ENCODE measurements around the gene SPCS1.
A peak's percentile ranks its signal among the peaks of the same experiment; 100 is the strongest.

Gene SPCS1

GRCh38 chr3:52682016-52682415, 23.9 kb upstream of the SPCS1 start:
- peak overlapping the region; percentile 40 for H3K27ac ChIP-seq (ENCODE audit: low read length)
- no peak overlapping the region for H3K4me3 ChIP-seq (ENCODE audit: low read depth in 1 of 2, low read length in 2 of 2)
- H3K36me3 ChIP-seq (ENCODE audit: control insufficient read depth in 1 of 2, insufficient read depth in 2 of 2, low read length in 2 of 2), result peaks cover 27 to 30% of the 10 kb centered on the region in 2 donors
- H3K27me3 ChIP-seq (ENCODE audit: low read depth, low read length), result no peaks in the 10 kb centered on the region
- peaks cover 4 to 23% of the 10 kb centered on the region in 2 donors for H3K4me1 ChIP-seq (ENCODE audit: control insufficient read depth in 1 of 2, insufficient read depth in 2 of 2, low read length in 2 of 2)
- H3K9me3 ChIP-seq (ENCODE audit: control insufficient read depth in 1 of 2, low read length in 2 of 2), result no peaks in the 10 kb centered on the region

GRCh38 chr3:52683611-52684010, 22.3 kb upstream of the SPCS1 start:
- H3K9me3 ChIP-seq (ENCODE audit: control insufficient read depth in 1 of 2, low read length in 2 of 2), result no peaks in the 10 kb centered on the region
- no peaks in the 10 kb centered on the region for H3K27me3 ChIP-seq (ENCODE audit: low read depth, low read length)
- H3K4me1 ChIP-seq (ENCODE audit: control insufficient read depth in 1 of 2, insufficient read depth in 2 of 2, low read length in 2 of 2), result peaks cover 4 to 28% of the 10 kb centered on the region in 2 donors
- peaks cover 31 to 33% of the 10 kb centered on the region in 2 donors for H3K36me3 ChIP-seq (ENCODE audit: control insufficient read depth in 1 of 2, insufficient read depth in 2 of 2, low read length in 2 of 2)
- H3K27ac ChIP-seq (ENCODE audit: low read length), result no peak overlapping the region
- H3K4me3 ChIP-seq (ENCODE audit: low read depth in 1 of 2, low read length in 2 of 2), result no peak overlapping the region

DNA sequence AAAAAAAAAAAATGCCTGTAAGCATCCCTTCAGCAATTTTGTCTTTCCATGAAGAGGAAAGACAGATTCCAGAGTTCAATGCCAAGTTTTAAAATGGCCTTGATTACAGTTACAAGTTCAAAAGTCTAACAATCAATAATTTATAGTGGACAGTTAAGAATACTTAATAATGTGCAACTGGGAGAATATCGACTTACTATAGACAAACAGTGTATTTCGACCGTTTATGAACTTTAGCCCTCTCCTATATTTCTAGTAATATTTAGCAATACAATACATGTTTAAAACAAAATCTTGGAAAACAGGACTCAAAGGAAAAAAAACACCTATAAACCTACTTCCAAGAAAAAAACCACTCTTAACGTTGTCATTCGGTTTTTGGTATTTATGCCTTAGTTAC, 21.7 kb upstream of the SPCS1 start:
- Histone ChIP-seq H3K9me3 (ENCODE audit: control insufficient read depth in 1 of 2, low read length in 2 of 2) (no peaks in the 10 kb centered on the region), H3K4me3 (ENCODE audit: low read depth in 1 of 2, low read length in 2 of 2) (peak overlapping the region in 1 of 2 donors; percentile 72), H3K27me3 (ENCODE audit: low read depth, low read length) (no peaks in the 10 kb centered on the region), H3K4me1 (ENCODE audit: control insufficient read depth in 1 of 2, insufficient read depth in 2 of 2, low read length in 2 of 2) (peaks cover 4 to 28% of the 10 kb centered on the region in 2 donors), H3K36me3 (ENCODE audit: control insufficient read depth in 1 of 2, insufficient read depth in 2 of 2, low read length in 2 of 2) (peaks cover 31 to 33% of the 10 kb centered on the region in 2 donors), H3K27ac (ENCODE audit: low read length) (peak overlapping the region; percentile 92)

GRCh38 chr3:52685285-52685708, 20.6 kb upstream of the SPCS1 start:
- Histone ChIP-seq H3K27ac (ENCODE audit: low read length) (peak overlapping the region; percentile 92), H3K4me1 (ENCODE audit: control insufficient read depth in 1 of 2, insufficient read depth in 2 of 2, low read length in 2 of 2) (peaks cover 4 to 28% of the 10 kb centered on the region in 2 donors), H3K36me3 (ENCODE audit: control insufficient read depth in 1 of 2, insufficient read depth in 2 of 2, low read length in 2 of 2) (peaks cover 35 to 38% of the 10 kb centered on the region in 2 donors), H3K27me3 (ENCODE audit: low read depth, low read length) (no peaks in the 10 kb centered on the region), H3K4me3 (ENCODE audit: low read depth in 1 of 2, low read length in 2 of 2) (peak overlapping the region; percentile 72 to 84), H3K9me3 (ENCODE audit: control insufficient read depth in 1 of 2, low read length in 2 of 2) (no peaks in the 10 kb centered on the region)

- Histone ChIP-seq H3K27ac (ENCODE audit: low read length) (peak within 1 kb of the TSS; percentile 95), H3K36me3 (ENCODE audit: control insufficient read depth in 1 of 2, insufficient read depth in 2 of 2, low read length in 2 of 2) (peaks cover 39 to 45% of the 10 kb centered on the region in 2 donors), H3K4me3 (ENCODE audit: low read depth in 1 of 2, low read length in 2 of 2) (peak within 1 kb of the TSS; percentile 88 to 89), H3K4me1 (ENCODE audit: control insufficient read depth in 1 of 2, insufficient read depth in 2 of 2, low read length in 2 of 2) (peaks cover 4 to 28% of the 10 kb centered on the region in 2 donors), H3K9me3 (ENCODE audit: control insufficient read depth in 1 of 2, low read length in 2 of 2) (no peaks in the 10 kb centered on the region), H3K27me3 (ENCODE audit: low read depth, low read length) (no peaks in the 10 kb centered on the region)
These were observed 19.9 kb upstream of the SPCS1 start, which contains the start of the genes GNL3 and PBRM1 for GRCh38 chr3:52685709-52686691. Gene GNL3 (plus strand): TSS chr3:52686032. CDS start chr3:52686093, 61 bp downstream. Gene PBRM1 (minus strand): TSS chr3:52685913.

DNA sequence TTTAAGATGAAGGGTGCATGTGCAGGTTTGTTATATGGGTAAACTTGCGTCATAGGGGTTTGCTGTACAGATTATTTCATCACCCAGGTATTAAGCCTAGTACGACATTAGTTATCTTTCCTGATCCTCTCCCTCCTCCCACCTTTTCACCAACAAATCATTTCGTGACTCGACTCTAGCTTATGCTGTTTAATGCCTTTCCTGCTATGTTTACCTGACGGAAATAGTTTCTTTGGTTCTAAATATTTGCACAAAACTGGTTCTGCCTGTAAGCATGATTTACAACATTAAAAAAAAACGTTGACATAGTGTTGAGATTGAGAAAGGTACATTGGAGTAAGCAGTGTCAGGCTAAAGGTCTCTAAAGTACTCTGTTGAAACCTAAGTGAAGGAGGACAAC, 17.6 kb upstream of the SPCS1 start:
- Histone ChIP-seq H3K27ac (ENCODE audit: low read length) (no peak overlapping the region), H3K9me3 (ENCODE audit: control insufficient read depth in 1 of 2, low read length in 2 of 2) (no peaks in the 10 kb centered on the region), H3K4me3 (ENCODE audit: low read depth in 1 of 2, low read length in 2 of 2) (no peak overlapping the region), H3K36me3 (ENCODE audit: control insufficient read depth in 1 of 2, insufficient read depth in 2 of 2, low read length in 2 of 2) (peaks cover 52 to 59% of the 10 kb centered on the region in 2 donors), H3K4me1 (ENCODE audit: control insufficient read depth in 1 of 2, insufficient read depth in 2 of 2, low read length in 2 of 2) (peaks cover 4 to 27% of the 10 kb centered on the region in 2 donors), H3K27me3 (ENCODE audit: low read depth, low read length) (no peaks in the 10 kb centered on the region)

GRCh38 chr3:52689151-52689550, 16.8 kb upstream of the SPCS1 start:
- H3K4me3 ChIP-seq (ENCODE audit: low read depth in 1 of 2, low read length in 2 of 2), result no peak overlapping the region
- H3K9me3 ChIP-seq (ENCODE audit: control insufficient read depth in 1 of 2, low read length in 2 of 2), result no peaks in the 10 kb centered on the region
- no peak overlapping the region for H3K27ac ChIP-seq (ENCODE audit: low read length)
- peaks cover 4 to 18% of the 10 kb centered on the region in 2 donors for H3K4me1 ChIP-seq (ENCODE audit: control insufficient read depth in 1 of 2, insufficient read depth in 2 of 2, low read length in 2 of 2)
- H3K36me3 ChIP-seq (ENCODE audit: control insufficient read depth in 1 of 2, insufficient read depth in 2 of 2, low read length in 2 of 2), result peaks cover 59 to 68% of the 10 kb centered on the region in 2 donors
- H3K27me3 ChIP-seq (ENCODE audit: low read depth, low read length), result no peaks in the 10 kb centered on the region

DNA sequence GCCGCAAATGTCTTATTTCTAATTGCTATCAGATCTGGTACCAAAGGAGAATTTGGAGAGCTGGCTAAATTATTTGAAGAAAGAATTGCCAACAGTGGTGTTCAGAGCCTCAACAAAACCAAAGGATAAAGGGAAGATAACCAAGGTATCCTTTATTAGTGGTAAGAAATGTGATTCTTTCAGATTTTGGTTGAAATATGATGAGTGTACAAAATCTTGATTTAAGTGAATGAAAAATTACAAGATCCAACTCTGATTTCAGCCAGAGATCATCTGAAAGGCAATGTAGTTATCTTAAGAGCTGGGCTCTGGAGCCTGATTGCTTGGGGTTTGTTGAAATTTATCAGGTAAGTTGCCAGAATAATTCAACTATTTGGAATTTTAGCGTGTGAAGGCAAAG, 15.3 kb upstream of the SPCS1 start:
- Histone ChIP-seq H3K27me3 (ENCODE audit: low read depth, low read length) (no peaks in the 10 kb centered on the region), H3K4me1 (ENCODE audit: control insufficient read depth in 1 of 2, insufficient read depth in 2 of 2, low read length in 2 of 2) (peaks cover 0 to 11% of the 10 kb centered on the region in 2 donors), H3K36me3 (ENCODE audit: control insufficient read depth in 1 of 2, insufficient read depth in 2 of 2, low read length in 2 of 2) (peaks cover 72 to 82% of the 10 kb centered on the region in 2 donors), H3K27ac (ENCODE audit: low read length) (no peak overlapping the region), H3K4me3 (ENCODE audit: low read depth in 1 of 2, low read length in 2 of 2) (no peak overlapping the region), H3K9me3 (ENCODE audit: control insufficient read depth in 1 of 2, low read length in 2 of 2) (no peaks in the 10 kb centered on the region)

DNA sequence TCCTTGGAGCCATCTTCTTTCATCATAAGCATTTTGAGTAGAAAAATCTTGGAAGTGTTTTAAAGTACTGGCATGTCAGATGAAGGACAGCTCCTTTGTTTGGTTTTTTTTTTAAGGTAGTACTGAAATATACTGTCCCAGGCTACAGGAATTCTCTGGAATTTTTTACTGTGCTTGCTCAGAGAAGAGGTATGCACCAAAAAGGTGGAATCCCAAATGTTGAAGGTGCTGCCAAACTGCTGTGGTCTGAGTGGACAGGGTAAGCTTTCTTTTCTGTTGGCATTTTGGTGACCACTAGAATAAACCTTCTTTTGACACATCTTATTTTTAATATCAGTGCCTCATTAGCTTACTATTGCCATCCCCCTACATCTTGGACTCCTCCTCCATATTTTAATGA, 12.8 kb upstream of the SPCS1 start:
- Histone ChIP-seq H3K36me3 (ENCODE audit: control insufficient read depth in 1 of 2, insufficient read depth in 2 of 2, low read length in 2 of 2) (peaks cover 86 to 96% of the 10 kb centered on the region in 2 donors), H3K9me3 (ENCODE audit: control insufficient read depth in 1 of 2, low read length in 2 of 2) (no peaks in the 10 kb centered on the region), H3K27ac (ENCODE audit: low read length) (no peak overlapping the region), H3K27me3 (ENCODE audit: low read depth, low read length) (no peaks in the 10 kb centered on the region), H3K4me1 (ENCODE audit: control insufficient read depth in 1 of 2, insufficient read depth in 2 of 2, low read length in 2 of 2) (no peaks in the 10 kb centered on the region), H3K4me3 (ENCODE audit: low read depth in 1 of 2, low read length in 2 of 2) (no peak overlapping the region)

DNA sequence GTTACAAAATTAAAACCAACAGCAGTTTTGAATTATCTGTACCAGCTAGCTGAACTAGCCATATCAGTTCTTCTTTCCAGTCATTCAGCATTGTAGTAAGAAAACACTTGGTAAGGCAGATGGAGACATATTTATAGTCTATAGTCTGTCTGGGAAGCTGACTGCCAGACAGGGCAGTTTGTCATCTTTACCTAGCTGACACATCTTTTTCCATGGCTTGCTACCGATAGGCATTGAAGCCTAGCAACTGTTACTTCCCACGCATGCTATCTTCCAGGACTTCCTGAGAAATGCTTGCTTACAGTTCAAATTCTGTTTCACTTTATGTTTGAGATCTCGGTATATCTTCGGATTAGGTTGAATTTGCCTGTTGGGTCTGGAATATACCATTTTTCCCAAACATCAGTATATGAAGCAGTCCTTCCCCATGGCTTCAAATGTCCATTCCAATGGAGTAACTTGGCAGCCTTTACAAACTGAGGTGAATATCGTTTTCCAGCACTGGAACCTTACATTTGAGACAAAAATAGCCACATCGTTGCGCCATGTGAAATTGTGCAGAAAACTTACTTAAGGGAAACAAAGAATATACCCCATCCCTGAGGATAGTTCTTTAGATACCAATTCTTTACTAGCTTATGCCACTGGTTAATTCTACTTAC, 11.2 kb upstream of the SPCS1 start:
- no peak overlapping the region for H3K27ac ChIP-seq (ENCODE audit: low read length)
- no peaks in the 10 kb centered on the region for H3K9me3 ChIP-seq (ENCODE audit: control insufficient read depth in 1 of 2, low read length in 2 of 2)
- no peaks in the 10 kb centered on the region for H3K27me3 ChIP-seq (ENCODE audit: low read depth, low read length)
- H3K36me3 ChIP-seq (ENCODE audit: control insufficient read depth in 1 of 2, insufficient read depth in 2 of 2, low read length in 2 of 2), result peaks cover 78 to 90% of the 10 kb centered on the region in 2 donors
- H3K4me1 ChIP-seq (ENCODE audit: control insufficient read depth in 1 of 2, insufficient read depth in 2 of 2, low read length in 2 of 2), result no peaks in the 10 kb centered on the region
- H3K4me3 ChIP-seq (ENCODE audit: low read depth in 1 of 2, low read length in 2 of 2), result no peak overlapping the region
